Stimulated activated CD4-positive, alpha-beta T cell treated with anti-CD3 and anti-CD28 coated beads, TNF-alpha, amount 100 ng/mL, for 24 hours (primary cell): ENCODE measurements around the gene CRBN.

ENCODE experiments used
- DNase-seq, 3 experiments: peaks; one replicate each; pipeline ENCODE4 v3.0.0-alpha.2; 2020; ENCODE audit warnings: low read depth in 3 of 3

CRBN gene

GRCh38 chr3:3110299-3110630 lies 69.2 kb downstream of the CRBN start, which contains the start of gene IL5RA:
Gene IL5RA, minus strand, starts transcription at chr3:3110374. Its CDS starts 5,390 bp downstream, at chr3:3104984.
- DNase-seq: no peak

GRCh38 chr3:3109407-3110298 lies 69.8 kb downstream of the CRBN start:
- DNase-seq: no peak

- no peak for DNase-seq
Observed at GRCh38 chr3:3107858-3108257, 71.6 kb downstream of the CRBN start.

DNA sequence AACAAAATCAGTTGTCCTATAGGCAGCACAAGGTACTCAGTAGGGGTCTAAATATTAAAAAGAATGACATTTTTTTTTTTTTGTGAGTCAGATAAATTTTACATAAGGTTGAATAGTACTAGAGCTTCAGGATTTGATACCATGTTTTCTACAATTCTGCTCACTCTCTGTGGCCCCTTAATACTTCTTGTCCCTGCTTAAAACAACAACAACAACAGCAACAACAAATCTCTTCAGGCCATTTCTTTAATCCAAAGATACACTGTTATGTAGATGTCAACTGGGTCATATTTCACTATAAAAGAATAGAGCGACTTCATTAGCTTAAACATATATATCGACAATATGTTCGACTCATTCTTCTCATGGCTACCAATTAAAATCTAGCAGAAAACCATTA lies 72.3 kb downstream of the CRBN start:
- DNase-seq: no peak

DNA sequence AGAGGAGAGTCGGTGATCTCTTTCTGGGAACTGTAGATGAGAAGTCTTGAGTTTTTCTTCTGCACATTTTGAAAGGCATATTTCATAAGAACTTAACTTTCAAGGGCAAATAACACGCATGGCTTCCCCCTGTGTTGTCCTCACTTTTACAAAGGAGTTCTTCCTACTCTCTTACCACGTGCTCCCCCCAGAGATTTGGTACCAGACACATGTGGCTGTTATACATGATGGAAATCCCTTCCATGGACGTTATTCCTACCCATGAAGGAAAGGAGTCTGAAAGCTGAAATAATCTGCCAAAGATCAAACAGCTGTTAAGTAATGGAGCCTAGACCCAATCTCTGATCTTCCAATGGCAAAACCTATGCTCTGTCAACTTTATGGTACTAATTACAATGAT lies 73.7 kb downstream of the CRBN start:
- DNase-seq: no peak

- no peak for DNase-seq
Observed at GRCh38 chr3:3105246-3105645, 74.2 kb downstream of the CRBN start.

DNA sequence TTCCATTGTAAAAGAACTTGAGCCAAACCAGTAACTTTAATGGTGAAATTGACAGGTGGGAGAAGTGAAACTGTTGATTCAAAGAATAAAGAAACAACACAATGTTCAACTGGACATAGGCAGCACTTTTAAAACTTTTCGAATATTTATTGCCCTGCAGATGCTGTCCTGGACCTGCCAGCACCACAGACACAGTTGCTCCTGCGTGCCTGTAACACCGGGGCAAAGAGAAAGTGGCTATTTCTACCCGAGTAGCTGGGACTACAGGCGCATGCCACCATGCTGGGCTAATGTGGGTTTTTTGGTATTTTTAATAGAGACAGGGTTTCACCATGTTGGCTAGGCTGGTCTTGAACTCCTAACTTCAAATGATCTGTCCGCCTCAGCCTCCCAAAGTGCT lies 76.7 kb downstream of the CRBN start:
- DNase-seq: no peak

- no peak for DNase-seq
Observed at GRCh38 chr3:3101660-3102458, 77.6 kb downstream of the CRBN start.
